Activated CD8-positive, alpha-beta memory T cell treated with anti-CD3 and anti-CD28 coated beads for 48 hours (primary cell): ENCODE data around the gene CCDC12.

Source experiments
- DNase-seq, 3 experiments: peaks; one replicate each; pipeline ENCODE4 v3.0.0-alpha.2; 2020; ENCODE audit warnings: low read depth in 2 of 3, low spot score in 2 of 3

The CCDC12 gene

GRCh38 chr3:47007482-47008233 lies 31.1 kb upstream of the CCDC12 start:
- DNase-seq: no peak

- DNase-seq: no peak
Observed at GRCh38 chr3:47007001-47007400, 30.5 kb upstream of the CCDC12 start.

- no peak for DNase-seq
Observed at GRCh38 chr3:47006145-47006651, 29.7 kb upstream of the CCDC12 start.

GRCh38 chr3:47005212-47006144 lies 28.9 kb upstream of the CCDC12 start:
- DNase-seq: no peak

- DNase-seq: no peak
Observed at GRCh38 chr3:47004369-47005211, 28.0 kb upstream of the CCDC12 start.

GRCh38 chr3:47003461-47004368 lies 27.2 kb upstream of the CCDC12 start:
- DNase-seq: no peak

- no peak for DNase-seq
Observed at GRCh38 chr3:47003056-47003410, 26.5 kb upstream of the CCDC12 start.

- DNase-seq: no peak
Observed at GRCh38 chr3:47002171-47003055, 25.9 kb upstream of the CCDC12 start.

- DNase-seq: no peak
Observed at GRCh38 chr3:47001731-47002170, 25.2 kb upstream of the CCDC12 start.

- DNase-seq: no peak
Observed at GRCh38 chr3:47000922-47001730, 24.6 kb upstream of the CCDC12 start.

GRCh38 chr3:47000198-47000815 lies 23.8 kb upstream of the CCDC12 start:
- no peak for DNase-seq

GRCh38 chr3:46999516-47000197 lies 23.1 kb upstream of the CCDC12 start:
- DNase-seq: no peak

GRCh38 chr3:46998852-46999515 lies 22.4 kb upstream of the CCDC12 start:
- no peak for DNase-seq

- DNase-seq: no peak
Observed at GRCh38 chr3:46998121-46998851, 21.7 kb upstream of the CCDC12 start.

- no peak for DNase-seq
Observed at GRCh38 chr3:46997453-46998091, 21.0 kb upstream of the CCDC12 start.
